HepG2 (cell line): ENCODE results near the gene HPD. TPM values are rescaled to one million over a fixed set of nuclear protein-coding genes. Genes with fewer than 3 reads are reported as not detected.

Experiments
- FIP1L1 ChIP-seq: fragments of 200-400 bp; formaldehyde crosslinking; IDR thresholded peaks from 2 replicates; pipeline ENCODE4 v1.6.1; 2018; ENCODE audit warnings: low read depth, mild to moderate bottlenecking, low read length, moderate library complexity, borderline replicate concordance; ENCODE audit not compliant: insufficient read depth
- GATAD1 ChIP-seq: IDR thresholded peaks from 2 replicates; pipeline ENCODE4 v1.6.1; 2016; ENCODE audit warnings: missing genetic modification reagents, missing compliant biosample characterization
- HDAC6 ChIP-seq: fragments of 200-600 bp; sonication (generic); IDR thresholded peaks from 2 replicates; pipeline ENCODE4 v1.7.0; 2017; ENCODE audit warnings: mild to moderate bottlenecking, antibody characterized with exemption, low read length, low read depth
- HIVEP1 ChIP-seq: sonication (generic); formaldehyde crosslinking; IDR thresholded peaks from 2 replicates; pipeline ENCODE4 v1.4.0; 2020; ENCODE audit warnings: mild to moderate bottlenecking, missing genetic modification reagents
- HNRNPLL ChIP-seq: fragments of 200-400 bp; formaldehyde crosslinking; IDR thresholded peaks from 2 replicates; pipeline ENCODE4 v1.6.1; 2017; ENCODE audit warnings: mild to moderate bottlenecking, low read depth, low read length; ENCODE audit not compliant: poor library complexity, severe bottlenecking
- MBD4 ChIP-seq: IDR thresholded peaks from 2 replicates; pipeline ENCODE4 v1.6.1; 2012; ENCODE audit warnings: low read length, inconsistent platforms, borderline replicate concordance
- NFRKB ChIP-seq: fragments of 450-650 bp; IDR thresholded peaks from 2 replicates; pipeline ENCODE4 v1.6.1; 2017
- NFYC ChIP-seq: IDR thresholded peaks from 2 replicates; pipeline ENCODE4 v1.6.1; 2016; ENCODE audit warnings: missing genetic modification reagents, missing compliant biosample characterization
- PRDM4 ChIP-seq: sonication (generic); formaldehyde crosslinking; IDR thresholded peaks from 2 replicates; pipeline ENCODE4 v1.9.0; 2021; ENCODE audit warnings: missing genetic modification reagents, borderline replicate concordance
- RBAK ChIP-seq: sonication (generic); formaldehyde crosslinking; IDR thresholded peaks from 2 replicates; pipeline ENCODE4 v1.5.1; 2020; ENCODE audit warnings: mild to moderate bottlenecking, missing genetic modification reagents
- SALL1 ChIP-seq: sonication (generic); formaldehyde crosslinking; IDR thresholded peaks from 2 replicates; pipeline ENCODE4 v1.8.0; 2022; ENCODE audit warnings: mild to moderate bottlenecking, missing genetic modification reagents
- SMARCC2 ChIP-seq: fragments of 450-650 bp; IDR thresholded peaks from 2 replicates; pipeline ENCODE4 v1.6.1; 2017; ENCODE audit warnings: antibody characterized with exemption, mild to moderate bottlenecking
- STAT6 ChIP-seq: sonication (generic); formaldehyde crosslinking; IDR thresholded peaks from 2 replicates; pipeline ENCODE4 v1.4.0; 2020; ENCODE audit warnings: missing genetic modification reagents, mild to moderate bottlenecking, borderline replicate concordance
- TMF1 ChIP-seq: sonication (generic); formaldehyde crosslinking; IDR thresholded peaks from 2 replicates; pipeline ENCODE4 v1.8.1; 2022; ENCODE audit warnings: low read depth, missing genetic modification reagents
- ZGPAT ChIP-seq: IDR thresholded peaks from 2 replicates; pipeline ENCODE4 v1.6.1; 2016; ENCODE audit warnings: mild to moderate bottlenecking
- ZIK1 ChIP-seq: sonication (generic); formaldehyde crosslinking; IDR thresholded peaks from 2 replicates; pipeline ENCODE4 v1.5.0; 2020; ENCODE audit warnings: mild to moderate bottlenecking, low read depth, missing genetic modification reagents, borderline replicate concordance
- ZNF225 ChIP-seq: sonication (generic); formaldehyde crosslinking; IDR thresholded peaks from 2 replicates; pipeline ENCODE4 v1.4.0; 2020; ENCODE audit warnings: mild to moderate bottlenecking, missing genetic modification reagents
- ZNF510 ChIP-seq: sonication (generic); formaldehyde crosslinking; IDR thresholded peaks from 2 replicates; pipeline ENCODE4 v1.4.0; 2020; ENCODE audit warnings: low read depth, mild to moderate bottlenecking, missing genetic modification reagents
- ZNF597 ChIP-seq: sonication (generic); formaldehyde crosslinking; IDR thresholded peaks from 2 replicates; pipeline ENCODE4 v1.5.0; 2020; ENCODE audit warnings: missing genetic modification reagents
- ZNF773 ChIP-seq: sonication (generic); formaldehyde crosslinking; IDR thresholded peaks from 2 replicates; pipeline ENCODE4 v1.4.0; 2020; ENCODE audit warnings: missing genetic modification reagents, borderline replicate concordance
- ZSCAN25 ChIP-seq: sonication (generic); formaldehyde crosslinking; IDR thresholded peaks from 2 replicates; pipeline ENCODE4 v1.8.0; 2022; ENCODE audit warnings: mild to moderate bottlenecking, missing genetic modification reagents
- ZSCAN31 ChIP-seq: sonication (generic); formaldehyde crosslinking; IDR thresholded peaks from 2 replicates; pipeline ENCODE4 v1.5.0; 2020; ENCODE audit warnings: low read depth, mild to moderate bottlenecking, missing genetic modification reagents
- polyA plus RNA-seq, 8 experiments: library from polyadenylated mRNA; depleted of rRNA in 3 of 8; stranded (reverse) in 7 of 8; unstranded in 1 of 8; fragments of >200 nt; fragmentation: Illumina TruSeq in 4 of 8; extraction: Trizol in 4 of 8; gene quantifications; 2 replicates each; pipeline versions ENCODE4 v1.2.1 to v1.2.3, GENCODE V29; 2011 to 2016; ENCODE audit warnings: low read depth in 4 of 8, missing spikeins in 1 of 8, mixed read lengths in 1 of 8; ENCODE audit not compliant: insufficient read depth in 1 of 8
- total RNA-seq, 5 experiments: library from RNA; depleted of rRNA; stranded (reverse); fragments of >200 nt; fragmentation: Illumina TruSeq; extraction: Trizol; gene quantifications; 2 replicates each; pipeline ENCODE4 v1.2.3, GENCODE V29; 2016; ENCODE audit warnings: low read depth in 1 of 5

The HPD gene
- total and polyA plus RNA-seq, 2 of the 13 experiments (the other 11 are each of a cell fraction or from before 2014, with no cell fraction given): 120 to 195 TPM

GRCh38 chr12:121811434-121812319 is 47.0 kb downstream of the HPD start (continued):
- TF ChIP-seq STAT6: no peak
- no peak for TF ChIP-seq ZNF225 (CRISPR knock-in tag)
- no peak for TF ChIP-seq MBD4
- TF ChIP-seq PRDM4 (CRISPR knock-in tag): no peak
- TF ChIP-seq ZSCAN31 (CRISPR knock-in tag): peak; percentile 64; the same call in 1 of the 2 replicates
- TF ChIP-seq HNRNPLL: peak; percentile 43
- TF ChIP-seq ZNF773 (CRISPR knock-in tag): 0 out of 2 replicates have a peak, but pooled peaks have one; percentile 33
- peak; percentile 53 for TF ChIP-seq SALL1 (CRISPR knock-in tag)
- TF ChIP-seq HDAC6: no peak
- no peak for TF ChIP-seq ZNF510
- TF ChIP-seq RBAK: no peak
- peak; percentile 53; the same call in 1 of the 2 replicates for TF ChIP-seq TMF1 (CRISPR knock-in tag)
- no peak; the same call in 1 of the 2 replicates for TF ChIP-seq GATAD1 (CRISPR knock-in tag)
- 0 out of 2 replicates have a peak, but pooled peaks have one; percentile 16 for TF ChIP-seq HIVEP1 (CRISPR knock-in tag)
- no peak for TF ChIP-seq NFYC (CRISPR knock-in tag)
- peak; percentile 69; the same call in 1 of the 2 replicates for TF ChIP-seq ZGPAT
- TF ChIP-seq NFRKB: no peak
- no peak for TF ChIP-seq ZSCAN25 (CRISPR knock-in tag)
- no peak; the same call in 1 of the 2 replicates for TF ChIP-seq ZIK1 (CRISPR knock-in tag)
- no peak for TF ChIP-seq ZNF597 (CRISPR knock-in tag)
- TF ChIP-seq SMARCC2: no peak
- no peak for TF ChIP-seq FIP1L1
